Body of pancreas (tissue), 4 donors: ENCODE measurements around the gene PRPF39. TPM values are rescaled to one million over a fixed set of nuclear protein-coding genes. Genes with fewer than 3 reads are reported as not detected.
"Not testable (repeated sequence)": the region's sequence is repeated elsewhere in the genome, so short reads cannot be mapped to it uniquely, and the experiment has no call there.

ENCODE experiments used
- ATAC-seq: fragments of 150-250 bp; one replicate; pipeline ENCODE4 v1.9.1; 2016
- DNase-seq, 4 donors: peaks; one replicate each; pipeline ENCODE4 v3.0.0-alpha.2; 2019
- H3K27ac ChIP-seq, 4 donors: fragments of 200-600 bp; sonication (generic); 1 replicate in 3 of 4; 2 replicates in 1 of 4; pipeline versions ENCODE4 v1.5.1 to v1.6.1; 2016 to 2019; ENCODE audit warnings: mild to moderate bottlenecking in 1 of 4, mixed read lengths in 1 of 4, moderate library complexity in 1 of 4
- H3K27me3 ChIP-seq, 2 donors: fragments of 200-600 bp; sonication (generic); one replicate each; pipeline ENCODE4 v1.6.0; 2016; ENCODE audit warnings: mild to moderate bottlenecking in 1 of 2
- H3K36me3 ChIP-seq, 2 donors: fragments of 200-600 bp; sonication (generic); replicated peaks in 1 of 2; 2 replicates each; pipeline ENCODE4 v1.5.1; 2016; ENCODE audit warnings: low read depth in 2 of 2; ENCODE audit not compliant: insufficient read depth in 1 of 2
- H3K4me1 ChIP-seq: fragments of 200-600 bp; sonication (generic); one replicate; pipeline ENCODE4 v1.6.0; 2016
- H3K4me3 ChIP-seq, 2 donors: fragments of 200-600 bp; sonication (generic); 1 replicate in 1 of 2; 2 replicates in 1 of 2; pipeline ENCODE4 v1.5.1; 2016 to 2019
- H3K9me3 ChIP-seq, 3 donors: fragments of 200-600 bp; sonication (generic); 1 replicate in 2 of 3; 2 replicates in 1 of 3; pipeline ENCODE4 v1.5.1; 2016
- POLR2A ChIP-seq, 3 donors: fragments of 450-650 bp; IDR thresholded peaks; one replicate each; pipeline ENCODE4 v1.6.1; 2016; ENCODE audit warnings: antibody characterized with exemption in 3 of 3, mild to moderate bottlenecking in 2 of 3
- WGBS, 2 donors: methylation state at CpG; one replicate each; pipeline ENCODE4 v1.1.5; 2017; 5-methylcytosine and 5-hydroxymethylcytosine counted together
- intact Hi-C: fragments of 100-400 bp; cut with DNase I; formaldehyde crosslinking; loops from one replicate; pipeline ENCODE4 v1.15.1; 2023
- total RNA-seq, 2 donors: library from RNA; depleted of rRNA; stranded (reverse); fragments of >200 nt; gene quantifications; one replicate each; pipeline ENCODE4 v1.1.0, GENCODE V29; 2016
- TF ChIP-seq, protein P1 (sequence below), 7 experiments: fragments of 450-650 bp in 4 of 7; fragments of 200-600 bp in 3 of 7; sonication (generic) in 3 of 7; IDR thresholded peaks; one replicate each; pipeline ENCODE4 v1.5.1; 2016 to 2019; ENCODE audit warnings: antibody characterized with exemption in 7 of 7

Gene PRPF39
- total RNA-seq, 2 donors from 2014 or later = 21.4 to 28.8 TPM

DNA sequence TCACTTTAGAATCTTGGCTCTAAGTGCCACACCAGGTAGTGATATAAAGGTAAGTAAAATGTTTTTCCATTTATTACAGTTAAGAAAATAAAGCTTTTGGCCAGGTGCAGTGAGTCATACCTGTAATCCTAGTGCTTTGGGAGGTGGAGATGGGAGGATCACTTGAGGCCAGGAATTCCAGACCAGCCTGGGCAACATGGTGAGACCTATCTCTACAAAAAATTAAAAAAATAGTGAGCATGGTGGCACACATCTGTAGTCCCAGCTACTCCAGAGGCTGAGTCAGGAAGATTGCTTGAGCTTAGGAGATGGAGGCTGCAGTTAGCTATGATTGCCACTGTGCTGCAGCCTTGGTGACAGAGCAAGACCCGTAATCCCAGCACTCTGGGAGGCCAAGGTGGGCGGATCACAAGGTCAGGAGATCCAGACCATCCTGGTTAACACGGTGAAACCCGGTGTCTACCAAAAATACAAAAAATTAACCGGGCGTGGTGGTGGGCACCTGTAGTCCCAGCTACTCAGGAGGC is 56.8 kb downstream of the PRPF39 start:
- no peak overlapping the region for H3K4me3 ChIP-seq
- TF ChIP-seq POLR2A (IDR thresholded peaks at IDR 0.05) = no peak
- TF ChIP-seq, protein P1, sequence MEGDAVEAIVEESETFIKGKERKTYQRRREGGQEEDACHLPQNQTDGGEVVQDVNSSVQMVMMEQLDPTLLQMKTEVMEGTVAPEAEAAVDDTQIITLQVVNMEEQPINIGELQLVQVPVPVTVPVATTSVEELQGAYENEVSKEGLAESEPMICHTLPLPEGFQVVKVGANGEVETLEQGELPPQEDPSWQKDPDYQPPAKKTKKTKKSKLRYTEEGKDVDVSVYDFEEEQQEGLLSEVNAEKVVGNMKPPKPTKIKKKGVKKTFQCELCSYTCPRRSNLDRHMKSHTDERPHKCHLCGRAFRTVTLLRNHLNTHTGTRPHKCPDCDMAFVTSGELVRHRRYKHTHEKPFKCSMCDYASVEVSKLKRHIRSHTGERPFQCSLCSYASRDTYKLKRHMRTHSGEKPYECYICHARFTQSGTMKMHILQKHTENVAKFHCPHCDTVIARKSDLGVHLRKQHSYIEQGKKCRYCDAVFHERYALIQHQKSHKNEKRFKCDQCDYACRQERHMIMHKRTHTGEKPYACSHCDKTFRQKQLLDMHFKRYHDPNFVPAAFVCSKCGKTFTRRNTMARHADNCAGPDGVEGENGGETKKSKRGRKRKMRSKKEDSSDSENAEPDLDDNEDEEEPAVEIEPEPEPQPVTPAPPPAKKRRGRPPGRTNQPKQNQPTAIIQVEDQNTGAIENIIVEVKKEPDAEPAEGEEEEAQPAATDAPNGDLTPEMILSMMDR (IDR thresholded peaks at IDR 0.05) = no peak
- H3K36me3 ChIP-seq = no peaks in the 10 kb centered on the region
- DNase-seq (no peak), ATAC-seq (no peak)
- no peaks in the 10 kb centered on the region for H3K27me3 ChIP-seq
- intact Hi-C loops = no loop called here
- 99 to 100% methylated on average over 6 of the region's 6 CpGs for WGBS, 2 donors
- peaks cover 16% of the 10 kb centered on the region for H3K4me1 ChIP-seq
- no peaks in the 10 kb centered on the region for H3K9me3 ChIP-seq
- no peak overlapping the region for H3K27ac ChIP-seq

DNA sequence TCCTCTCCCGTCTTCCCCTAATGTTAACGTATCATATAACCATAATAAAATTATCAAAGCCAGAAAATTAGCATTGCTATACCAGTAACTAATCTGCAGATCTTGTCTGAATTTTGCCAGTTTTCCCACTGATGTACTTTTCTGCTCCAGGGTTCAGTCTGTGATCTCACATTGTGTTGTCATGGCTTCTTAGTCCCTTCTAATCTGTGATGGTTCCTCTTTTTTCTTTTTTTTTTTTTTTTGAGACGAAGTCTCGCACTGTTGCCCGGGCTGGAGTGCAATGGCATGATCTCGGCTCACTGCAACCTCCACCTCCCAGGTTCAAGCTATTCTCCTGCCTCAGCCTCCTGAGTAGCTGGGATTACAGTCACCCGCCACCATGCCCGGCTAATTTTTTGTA is 58.2 kb downstream of the PRPF39 start:
- H3K4me1 ChIP-seq, intact Hi-C loops, DNase-seq, H3K27ac ChIP-seq, H3K27me3 ChIP-seq, H3K4me3 ChIP-seq, H3K36me3 ChIP-seq, H3K9me3 ChIP-seq, ATAC-seq: not testable (repeated sequence)
- 85 to 90% methylated on average over 8 of the region's 8 CpGs for WGBS, 2 donors

DNA sequence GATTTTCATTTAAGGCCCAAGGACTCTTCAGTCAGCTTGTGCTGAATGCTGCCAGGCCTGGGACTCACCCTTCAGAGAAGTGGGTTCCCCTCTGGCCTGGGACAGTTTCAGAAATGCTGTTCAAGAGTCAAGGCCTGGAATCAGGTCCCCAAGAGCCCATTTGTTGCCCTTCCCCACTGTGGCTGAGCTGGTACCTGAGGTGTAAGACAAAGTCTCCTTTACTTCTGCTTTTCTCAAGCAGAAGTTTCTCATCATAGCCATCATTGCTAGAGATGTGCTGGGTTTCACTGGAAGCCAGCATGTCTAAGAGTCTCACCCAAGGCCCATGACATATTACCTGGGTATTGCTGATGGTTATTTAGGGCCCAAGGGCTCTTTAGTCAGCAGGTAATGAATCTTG is 60.7 kb downstream of the PRPF39 start:
- H3K4me1 ChIP-seq = no peaks in the 10 kb centered on the region

DNA sequence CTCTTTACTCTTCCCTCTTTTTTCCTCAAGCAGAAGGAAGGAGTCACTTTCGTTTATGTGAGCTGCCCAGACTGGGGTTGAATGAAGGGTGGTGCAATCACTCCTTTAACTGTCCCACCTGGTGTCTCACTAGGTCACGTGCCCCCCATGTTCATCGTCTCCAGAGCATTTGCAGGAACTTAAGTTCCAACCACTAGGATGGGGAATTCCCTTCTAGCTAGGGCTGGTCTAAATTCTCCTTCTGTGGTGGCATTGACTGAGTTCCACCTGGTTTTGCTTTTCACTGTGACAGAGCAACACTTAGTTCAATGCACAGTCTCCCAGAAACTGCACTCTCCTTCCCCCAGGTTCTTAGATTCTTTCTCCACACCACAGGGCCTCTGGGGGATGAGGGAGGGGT is 61.3 kb downstream of the PRPF39 start:
- Histone ChIP-seq H3K4me3 (no peak overlapping the region), H3K27ac (no peak overlapping the region), H3K4me1 (no peaks in the 10 kb centered on the region), H3K36me3 (no peaks in the 10 kb centered on the region), H3K27me3 (no peaks in the 10 kb centered on the region), H3K9me3 (no peaks in the 10 kb centered on the region)
- no peak for ATAC-seq
- TF ChIP-seq, protein P1 (IDR thresholded peaks at IDR 0.05) = no peak
- TF ChIP-seq POLR2A (IDR thresholded peaks at IDR 0.05) = no peak
- DNase-seq = no peak
- 90 to 94% methylated on average over 3 of the region's 3 CpGs for WGBS, 2 donors
- intact Hi-C loops = no loop called here

More for the DNA sequence above, 60.7 kb downstream of the PRPF39 start:
- no peaks in the 10 kb centered on the region for H3K9me3 ChIP-seq
- no peak overlapping the region for H3K27ac ChIP-seq
- TF ChIP-seq, protein P1 (IDR thresholded peaks at IDR 0.05) = no peak
- TF ChIP-seq POLR2A (IDR thresholded peaks at IDR 0.05) = no peak
- H3K4me3 ChIP-seq = no peak overlapping the region
- intact Hi-C loops = no loop called here
- no peaks in the 10 kb centered on the region for H3K36me3 ChIP-seq
- no peak for ATAC-seq
- DNase-seq = no peak
- H3K27me3 ChIP-seq = no peaks in the 10 kb centered on the region

DNA sequence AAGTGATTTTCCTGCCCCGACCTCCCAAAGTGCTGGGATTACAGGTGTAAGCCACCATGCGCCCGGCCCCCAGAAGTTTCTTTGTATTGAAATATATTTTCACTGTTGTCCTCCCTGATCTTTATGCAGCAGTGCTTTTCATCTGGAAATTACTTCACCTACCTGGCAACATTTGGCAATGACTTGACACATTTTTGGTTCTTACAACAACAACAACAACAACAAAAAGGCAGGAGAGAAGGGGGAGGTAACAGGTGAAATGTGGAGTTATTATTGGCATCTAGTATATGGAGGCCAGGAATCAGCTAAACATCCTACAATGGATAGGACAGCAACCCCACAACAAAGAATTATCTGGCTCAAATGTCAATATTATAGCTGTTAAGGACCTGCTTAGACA is 65.7 kb downstream of the PRPF39 start:
- no peak overlapping the region for H3K4me3 ChIP-seq
- no peaks in the 10 kb centered on the region for H3K9me3 ChIP-seq
- DNase-seq (no peak), ATAC-seq (no peak)
- WGBS, 2 donors = 98 to 100% methylated on average over 3 of the region's 3 CpGs
- H3K36me3 ChIP-seq = no peaks in the 10 kb centered on the region
- no peak overlapping the region for H3K27ac ChIP-seq
- no peaks in the 10 kb centered on the region for H3K27me3 ChIP-seq
- H3K4me1 ChIP-seq = no peaks in the 10 kb centered on the region
- no peak for TF ChIP-seq POLR2A (IDR thresholded peaks at IDR 0.05)
- TF ChIP-seq, protein P1 (IDR thresholded peaks at IDR 0.05) = no peak
- intact Hi-C loops = no loop called here
